ENCODE measurements around the gene MXD1. TPM values are rescaled to one million over a fixed set of nuclear protein-coding genes. Genes with fewer than 3 reads are reported as not detected.

The MXD1 gene
- total and polyA plus RNA-seq, 2 of the 4 experiments (the other 2 are of a cell fraction), result 2.0 to 3.7 TPM

DNA sequence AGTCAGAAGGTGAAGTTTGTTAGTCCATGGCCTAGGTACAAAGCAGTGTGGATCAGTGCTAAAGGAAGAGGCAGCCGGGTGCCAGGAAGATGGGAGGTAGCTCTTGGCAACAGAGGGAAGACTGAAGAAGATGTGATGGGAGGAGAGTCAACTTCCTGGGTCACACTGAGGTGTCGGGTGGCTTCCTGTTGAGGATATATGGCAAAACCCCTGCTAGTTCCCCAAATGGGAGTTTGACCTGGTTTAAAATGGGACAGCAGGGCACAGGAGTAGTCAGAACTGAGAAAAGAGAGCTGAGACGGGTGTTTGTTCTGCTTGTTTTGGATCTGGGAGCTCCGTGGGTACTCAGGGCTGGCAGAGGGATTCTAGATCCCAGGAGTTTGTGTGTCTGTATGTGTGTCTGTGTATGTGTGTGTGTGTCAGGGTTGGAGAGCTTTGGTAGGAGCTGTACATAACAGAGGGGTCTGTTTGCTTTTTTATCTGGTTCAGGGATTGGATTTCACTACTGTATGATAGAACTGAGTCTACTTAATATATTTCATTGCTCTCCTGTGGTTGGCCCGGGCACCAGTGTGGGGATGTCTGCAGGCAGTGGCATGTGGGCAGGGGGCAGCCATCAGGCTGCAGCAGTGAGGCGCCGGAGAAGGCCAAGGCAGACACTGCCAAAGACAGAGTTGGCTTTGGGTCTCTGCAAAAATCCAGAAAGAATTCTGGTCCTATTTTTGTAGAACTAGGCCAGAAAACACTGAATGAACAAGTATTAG is 17.1 kb downstream of the MXD1 start:
- Histone ChIP-seq H2AK9ac (replicated peaks; ENCODE audit: low read depth, low read length, poor library complexity) (no peak overlapping the region), H4K20me1 (ENCODE audit: insufficient read depth, low read length) (no peaks in the 10 kb centered on the region), H3K4me2 (ENCODE audit: low read depth, low read length) (no peak overlapping the region), H3K18ac (ENCODE audit: low read depth, low read length) (no peak overlapping the region), H3K14ac (replicated peaks; ENCODE audit: low read depth, low read length) (no peak overlapping the region; the same call in 1 of the 2 replicates), H4K8ac (ENCODE audit: low read depth in 2 of 2, low read length in 2 of 2) (peak overlapping the region in 1 of 2 experiments; percentile 38; a peak in 1 of 4 replicates), H3K23ac (ENCODE audit: low read depth, low read length) (0 out of 2 replicates have a peak overlapping the region, but pooled peaks have one; percentile 11), H3K56ac (ENCODE audit: extremely low read depth, insufficient read depth, low read length) (no peak overlapping the region), H2BK15ac (ENCODE audit: low read depth, low read length) (no peak overlapping the region), H3K4me1 (ENCODE audit: control insufficient read depth, insufficient read depth, low read length) (peaks cover 10% of the 10 kb centered on the region), H3K4me3 (ENCODE audit: insufficient read depth, low read depth, low read length) (no peak overlapping the region), H2BK120ac (ENCODE audit: low read depth, low read length) (no peak overlapping the region), H2BK5ac (ENCODE audit: low read depth, low read length, poor library complexity, severe bottlenecking) (no peak overlapping the region), H2BK20ac (ENCODE audit: low read depth, low read length) (no peak overlapping the region), H3K79me1 (ENCODE audit: low read depth in 1 of 2, low read length in 2 of 2) (peaks cover 18 to 25% of the 10 kb centered on the region in 2 experiments), H3K27me3 (ENCODE audit: control insufficient read depth, insufficient read depth, low read length) (no peaks in the 10 kb centered on the region), H3K36me3 (ENCODE audit: control insufficient read depth, insufficient read depth, low read length) (peaks cover 10% of the 10 kb centered on the region), H3K4ac (ENCODE audit: low read depth, low read length) (0 out of 2 replicates have a peak overlapping the region, but pooled peaks have one; percentile 13), H2AFZ (replicated peaks; ENCODE audit: low read length, poor library complexity) (peak overlapping the region; percentile 56), H3K9me1 (ENCODE audit: insufficient read depth, low read length) (peaks cover 16% of the 10 kb centered on the region), H2AK5ac (ENCODE audit: low read depth, low read length) (peak overlapping the region; percentile 31; the same call in 1 of the 2 replicates), H4K5ac (ENCODE audit: low read depth, low read length) (no peak overlapping the region), H4K91ac (ENCODE audit: insufficient read depth, low read depth, low read length) (no peak overlapping the region), H3K27ac (ENCODE audit: insufficient read depth, low read length) (no peak overlapping the region), H3K9ac (ENCODE audit: low read depth, low read length) (no peak overlapping the region), H3K9me3 (ENCODE audit: control insufficient read depth, insufficient read depth, low read length) (no peaks in the 10 kb centered on the region)
- dilution Hi-C loops (cut with HindIII; ENCODE audit: low sequenced_read_pairs, unreplicated experiment) (no loop called here), in situ Hi-C loops (cut with MboI; ENCODE audit: low sequenced_read_pairs) (no loop called here), intact Hi-C loops (cut with micrococcal nuclease) (loop anchor here (5.0 kb wide), 2 partner anchors 140 to 210 kb away; no protein-coding TSS in a partner anchor)
- WGBS, 2 experiments (ENCODE audit: extremely low coverage in 2 of 2, insufficient read length in 1 of 2), result 100% methylated on average over 2 of the region's 7 CpGs; no CpG with 5 or more reads in 1 of the 2 experiments
- ChIA-PET CTCF (no interaction called here), POLR2A (ENCODE audit: unreplicated experiment) (no interaction called here)
- ATAC-seq (ENCODE audit: low read depth) (no peak), DNase-seq (no peak)
- BruUV-seq (replicated peaks), result no TSS peak
- TF ChIP-seq CEBPB (IDR thresholded peaks at IDR 0.05; ENCODE audit: low read depth, low read length) (no peak), RAD21 (IDR thresholded peaks at IDR 0.05; ENCODE audit: low read length) (no peak), CHD1 (IDR thresholded peaks at IDR 0.05; ENCODE audit: low read depth, low read length) (no peak), CTCF (conservative IDR thresholded peaks at IDR 0.05; ENCODE audit: low read depth, low read length) (no peak)
